Endothelial cell of umbilical vein (primary cell): ENCODE data around the gene HAUS5. TPM values are rescaled to one million over a fixed set of nuclear protein-coding genes. Genes with fewer than 3 reads are reported as not detected.

Experiments
- BruUV-seq: library from RNA; stranded (reverse); fragments of 400-500 nt; replicated peaks from 2 replicates; lab custom pipeline; 2021; lab: Mats Ljungman, UMichigan
- CTCF ChIA-PET: fragments of 300-600, 350-600 bp; sonication (Branson Sonifier 250); formaldehyde crosslinking; loops from one replicate; lab custom pipeline; 2021; ENCODE audit warnings: antibody characterized with exemption, inconsistent platforms; lab: Charles Lee
- POLR2A ChIA-PET: fragments of 300-600, 350-600 bp; sonication (Branson Sonifier 250); formaldehyde crosslinking; loops from one replicate; lab custom pipeline; 2021; ENCODE audit warnings: antibody characterized with exemption, inconsistent platforms; lab: Charles Lee
- DNase-seq: peaks from one replicate; pipeline ENCODE4 v3.0.0-alpha.2; 2011; ENCODE audit warnings: low read depth, low spot score
- FAIRE-seq: peaks from 2 replicates; lab custom pipeline; 2011; peaks lifted over from hg19 to GRCh38; lab: Jason Lieb, UNC
- H2AFZ ChIP-seq: 2 replicates; pipeline ENCODE4 v1.6.0; 2012; ENCODE audit warnings: low read depth, low read length, control low read depth, inconsistent platforms
- H3K27ac ChIP-seq: 2 replicates; pipeline ENCODE4 v1.5.1; 2011; ENCODE audit warnings: low read depth, mild to moderate bottlenecking, control low read depth, low read length, moderate library complexity; ENCODE audit not compliant: insufficient read depth
- H3K27me3 ChIP-seq, 2 experiments: 2 replicates each; pipeline versions ENCODE4 v1.6.0 to v1.6.1; 2011; ENCODE audit warnings: low read length in 2 of 2, mixed read lengths in 1 of 2; ENCODE audit not compliant: control insufficient read depth in 2 of 2, insufficient read depth in 2 of 2
- H3K36me3 ChIP-seq, 2 experiments: 2 replicates in 1 of 2; 3 replicates in 1 of 2; pipeline ENCODE4 v1.5.1; 2011; ENCODE audit warnings: low read length in 2 of 2, mild to moderate bottlenecking in 1 of 2, moderate library complexity in 1 of 2; ENCODE audit not compliant: control insufficient read depth in 2 of 2, insufficient read depth in 2 of 2; ENCODE audit errors: extremely low read depth in 1 of 2
- H3K4me1 ChIP-seq: 3 replicates; pipeline ENCODE4 v1.5.1; 2011; ENCODE audit warnings: mild to moderate bottlenecking, low read length; ENCODE audit not compliant: control insufficient read depth, insufficient read depth; ENCODE audit errors: extremely low read depth
- H3K4me2 ChIP-seq: 2 replicates; pipeline ENCODE4 v1.6.1; 2011; ENCODE audit warnings: low read length, control low read depth, mixed read lengths; ENCODE audit not compliant: insufficient read depth
- H3K4me3 ChIP-seq, 3 experiments: fragments of 200-600 bp in 1 of 3; sonication (generic), shearing (Covaris generic) in 1 of 3; replicated peaks in 1 of 3; 2 replicates each; pipeline ENCODE4 v1.5.1; 2011 to 2016; ENCODE audit warnings: control low read depth in 3 of 3, low read length in 3 of 3, mild to moderate bottlenecking in 2 of 3, inconsistent platforms in 1 of 3, low read depth in 1 of 3, moderate library complexity in 1 of 3; ENCODE audit not compliant: insufficient read depth in 1 of 3
- H3K79me2 ChIP-seq: 2 replicates; pipeline ENCODE4 v1.6.0; 2012; ENCODE audit warnings: low read length, inconsistent platforms; ENCODE audit not compliant: control insufficient read depth, insufficient read depth
- H3K9ac ChIP-seq: replicated peaks from 2 replicates; pipeline ENCODE3; 2011; ENCODE audit warnings: low read length, control low read depth; ENCODE audit not compliant: insufficient read depth; ENCODE audit errors: extremely low read depth
- H3K9me1 ChIP-seq: replicated peaks from 3 replicates; pipeline ENCODE4 v1.6.0; 2011; ENCODE audit warnings: mild to moderate bottlenecking, low read length; ENCODE audit not compliant: control insufficient read depth, insufficient read depth; ENCODE audit errors: extremely low read depth
- H3K9me3 ChIP-seq: replicated peaks from 2 replicates; pipeline ENCODE4 v1.5.1; 2012; ENCODE audit warnings: low read length, inconsistent platforms; ENCODE audit not compliant: control insufficient read depth, insufficient read depth
- H4K20me1 ChIP-seq: replicated peaks from 2 replicates; pipeline ENCODE3; 2011; ENCODE audit warnings: mild to moderate bottlenecking, low read length; ENCODE audit not compliant: control insufficient read depth, insufficient read depth; ENCODE audit errors: extremely low read depth
- EZH2 ChIP-seq: IDR thresholded peaks from 2 replicates; pipeline ENCODE4 v1.6.1; 2012; ENCODE audit warnings: borderline replicate concordance, low read depth, mild to moderate bottlenecking, moderate library complexity, low read length, inconsistent platforms; ENCODE audit not compliant: severe bottlenecking
- FOS ChIP-seq: IDR thresholded peaks from 2 replicates; pipeline ENCODE4 v1.6.1; 2011; ENCODE audit warnings: mild to moderate bottlenecking, low read length, moderate library complexity, borderline replicate concordance; ENCODE audit not compliant: insufficient read depth
- GATA2 ChIP-seq: IDR thresholded peaks from 2 replicates; pipeline ENCODE4 v1.7.0; 2011; ENCODE audit warnings: low read depth, mild to moderate bottlenecking, moderate library complexity, mixed read lengths, low read length; ENCODE audit not compliant: insufficient read length, insufficient read depth
- JUN ChIP-seq: IDR thresholded peaks from 2 replicates; pipeline ENCODE4 v1.6.1; 2011; ENCODE audit warnings: borderline replicate concordance, low read depth; ENCODE audit not compliant: insufficient read length, insufficient read depth
- MYC ChIP-seq: IDR thresholded peaks from one replicate; pipeline ENCODE4 v1.6.1; 2011; ENCODE audit warnings: mild to moderate bottlenecking, low read depth, low read length
- POLR2A ChIP-seq: IDR thresholded peaks from 2 replicates; pipeline ENCODE4 v1.6.1; 2012; ENCODE audit warnings: low read depth, mild to moderate bottlenecking, control low read depth, low read length
- POLR2AphosphoS5 ChIP-seq: IDR thresholded peaks from 2 replicates; pipeline ENCODE4 v1.6.1; 2012; ENCODE audit warnings: low read depth, mild to moderate bottlenecking, control low read depth, low read length, moderate library complexity; ENCODE audit not compliant: insufficient read depth
- dilution Hi-C: fragments of 300-500 bp; cut with MboI; formaldehyde crosslinking; loops from one replicate; pipeline ENCODE4 v1.15.0; 2019; ENCODE audit warnings: low sequenced_read_pairs; ENCODE audit not compliant: extremely low pct_ligation_motif_present
- intact Hi-C: fragments of 100-400 bp; cut with micrococcal nuclease; formaldehyde crosslinking; loops from one replicate; pipeline ENCODE4 v1.10.0; 2022
- polyA plus RNA-seq, 4 experiments: library from polyadenylated mRNA; depleted of rRNA in 3 of 4; stranded (reverse) in 3 of 4; unstranded in 1 of 4; fragments of >200 nt; gene quantifications; 2 replicates each; pipeline versions ENCODE4 v1.2.1 to v1.2.3, GENCODE V29; 2011 to 2012; ENCODE audit warnings: missing spikeins in 1 of 4
- total RNA-seq: library from RNA; stranded (reverse); gene quantifications from 2 replicates; pipeline ENCODE4 v1.2.3, GENCODE V29; 2021
- TF ChIP-seq, protein P1 (sequence below): IDR thresholded peaks from 2 replicates; pipeline ENCODE4 v1.6.1; 2011; ENCODE audit not compliant: insufficient read depth, insufficient read length
- TF ChIP-seq, protein P2 (sequence below), 2 donors: IDR thresholded peaks; 1 replicate in 1 of 2; 2 replicates in 1 of 2; pipeline ENCODE4 v1.5.1; 2011; ENCODE audit warnings: low read length in 2 of 2, mild to moderate bottlenecking in 2 of 2, moderate library complexity in 2 of 2, control low read depth in 1 of 2, inconsistent platforms in 1 of 2, low read depth in 1 of 2; ENCODE audit not compliant: insufficient read depth in 1 of 2; ENCODE audit errors: extremely low read depth in 1 of 2

HAUS5 gene
- total and polyA plus RNA-seq, 2 donors (not counting 3 experiments of a cell fraction or from before 2014, with no cell fraction given) = 8.9 to 19.0 TPM

DNA sequence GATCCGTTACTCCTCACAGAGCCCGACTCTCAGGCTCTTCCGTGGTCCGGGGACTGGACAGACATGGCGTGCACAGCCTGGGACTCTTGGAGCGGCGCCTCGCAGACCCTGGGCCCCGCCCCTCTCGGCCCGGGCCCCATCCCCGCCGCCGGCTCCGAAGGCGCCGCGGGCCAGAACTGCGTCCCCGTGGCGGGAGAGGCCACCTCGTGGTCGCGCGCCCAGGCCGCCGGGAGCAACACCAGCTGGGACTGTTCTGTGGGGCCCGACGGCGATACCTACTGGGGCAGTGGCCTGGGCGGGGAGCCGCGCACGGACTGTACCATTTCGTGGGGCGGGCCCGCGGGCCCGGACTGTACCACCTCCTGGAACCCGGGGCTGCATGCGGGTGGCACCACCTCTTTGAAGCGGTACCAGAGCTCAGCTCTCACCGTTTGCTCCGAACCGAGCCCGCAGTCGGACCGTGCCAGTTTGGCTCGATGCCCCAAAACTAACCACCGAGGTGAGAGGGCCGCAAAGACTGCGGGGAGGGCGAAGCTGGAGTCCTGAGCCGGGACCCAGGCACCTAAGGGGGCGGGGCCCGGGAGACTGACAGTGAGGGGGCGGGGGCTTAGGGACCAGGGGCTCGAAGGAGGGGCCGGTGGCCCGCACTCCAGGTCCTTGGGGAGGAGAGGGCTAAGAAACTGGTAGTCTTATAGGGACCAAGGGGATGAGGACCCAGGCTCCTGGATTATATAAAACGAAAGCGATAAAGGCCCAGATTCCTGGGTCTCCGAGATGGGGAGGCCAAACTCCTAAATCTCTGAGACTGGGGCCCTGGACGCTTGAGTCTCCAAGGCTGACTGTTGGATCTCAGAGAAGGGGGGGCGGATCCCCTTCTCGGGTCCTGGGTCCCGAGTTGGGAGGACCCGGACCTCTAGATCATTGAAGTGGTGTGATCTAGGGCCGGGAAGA is 31.0 kb downstream of the HAUS5 start:
- DNase-seq = peak; percentile 82
- peak overlapping the region; percentile 29 for H3K9ac ChIP-seq

More for the DNA sequence above, 31.0 kb downstream of the HAUS5 start:
- TF ChIP-seq MYC (no peak), GATA2 (no peak), EZH2 (no peak), JUN (no peak), POLR2A (peak; percentile 63), POLR2AphosphoS5 (peak; percentile 92), FOS (no peak)
- TF ChIP-seq, protein P1, sequence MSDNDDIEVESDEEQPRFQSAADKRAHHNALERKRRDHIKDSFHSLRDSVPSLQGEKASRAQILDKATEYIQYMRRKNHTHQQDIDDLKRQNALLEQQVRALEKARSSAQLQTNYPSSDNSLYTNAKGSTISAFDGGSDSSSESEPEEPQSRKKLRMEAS = no peak
- TF ChIP-seq, protein P2, sequence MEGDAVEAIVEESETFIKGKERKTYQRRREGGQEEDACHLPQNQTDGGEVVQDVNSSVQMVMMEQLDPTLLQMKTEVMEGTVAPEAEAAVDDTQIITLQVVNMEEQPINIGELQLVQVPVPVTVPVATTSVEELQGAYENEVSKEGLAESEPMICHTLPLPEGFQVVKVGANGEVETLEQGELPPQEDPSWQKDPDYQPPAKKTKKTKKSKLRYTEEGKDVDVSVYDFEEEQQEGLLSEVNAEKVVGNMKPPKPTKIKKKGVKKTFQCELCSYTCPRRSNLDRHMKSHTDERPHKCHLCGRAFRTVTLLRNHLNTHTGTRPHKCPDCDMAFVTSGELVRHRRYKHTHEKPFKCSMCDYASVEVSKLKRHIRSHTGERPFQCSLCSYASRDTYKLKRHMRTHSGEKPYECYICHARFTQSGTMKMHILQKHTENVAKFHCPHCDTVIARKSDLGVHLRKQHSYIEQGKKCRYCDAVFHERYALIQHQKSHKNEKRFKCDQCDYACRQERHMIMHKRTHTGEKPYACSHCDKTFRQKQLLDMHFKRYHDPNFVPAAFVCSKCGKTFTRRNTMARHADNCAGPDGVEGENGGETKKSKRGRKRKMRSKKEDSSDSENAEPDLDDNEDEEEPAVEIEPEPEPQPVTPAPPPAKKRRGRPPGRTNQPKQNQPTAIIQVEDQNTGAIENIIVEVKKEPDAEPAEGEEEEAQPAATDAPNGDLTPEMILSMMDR (IDR thresholded peaks at IDR 0.05; ENCODE audit: extremely low read depth in 1 of 2, insufficient read depth in 1 of 2, low read depth in 1 of 2, low read length in 2 of 2) = no peak
- Histone ChIP-seq H3K36me3 (no peaks in the 10 kb centered on the region), H3K4me1 (peaks cover 18% of the 10 kb centered on the region), H3K27ac (peak overlapping the region; percentile 44), H3K4me2 (peak overlapping the region; percentile 82), H3K27me3 (no peaks in the 10 kb centered on the region), H3K4me3 (peak overlapping the region; percentile 50 to 66 (median 55)), H3K9me1 (no peaks in the 10 kb centered on the region), H3K9me3 (no peaks in the 10 kb centered on the region), H3K79me2 (peaks cover 3% of the 10 kb centered on the region), H2AFZ (peak overlapping the region; percentile 94), H4K20me1 (no peaks in the 10 kb centered on the region)
- intact Hi-C loops (loop anchor here (1.0 kb wide), 4 partner anchors 15 to 86 kb away; partner anchors contain the start of gene HAUS5), dilution Hi-C loops (no loop called here)
- ChIA-PET CTCF (interaction anchor here (0.6 to 1.8 kb wide), 4 partner anchors 26 to 95 kb away, joined by 3 to 5 read pairs (median 4); no protein-coding TSS in a partner anchor), POLR2A (no interaction called here)
- peak; percentile 73 for FAIRE-seq
- BruUV-seq = no TSS peak
